CD4-positive, CD25-positive, alpha-beta regulatory T cell (primary cell): ENCODE results near the gene DOK3. TPM values are rescaled to one million over a fixed set of nuclear protein-coding genes. Genes with fewer than 3 reads are reported as not detected.

ENCODE experiments used
- ATAC-seq, 2 donors: fragments of 150-1000 bp; cut with Tn5 transposase; one replicate each; pipeline ENCODE4 v1.10.0; 2021; ENCODE audit warnings: low read depth in 2 of 2, moderate number of reproducible peaks in 2 of 2, moderate library complexity in 1 of 2
- DNase-seq, 3 donors: peaks; one replicate each; pipeline versions ENCODE4 v3.0.0 to v3.0.0-alpha.2; 2012 to 2022; ENCODE audit warnings: mixed read lengths in 1 of 3
- H3K27ac ChIP-seq: one replicate; pipeline ENCODE4 v1.7.0; 2013; ENCODE audit warnings: mild to moderate bottlenecking, low read length; ENCODE audit not compliant: insufficient read depth, poor library complexity, severe bottlenecking
- H3K27me3 ChIP-seq: one replicate; pipeline ENCODE4 v1.7.0; 2013; ENCODE audit warnings: low read length; ENCODE audit not compliant: control insufficient read depth, insufficient read depth
- H3K36me3 ChIP-seq: one replicate; pipeline ENCODE4 v1.7.0; 2013; ENCODE audit warnings: mild to moderate bottlenecking, low read length, moderate library complexity; ENCODE audit not compliant: control insufficient read depth, insufficient read depth
- H3K4me1 ChIP-seq: 2 replicates; pipeline ENCODE4 v1.7.0; 2013; ENCODE audit warnings: mild to moderate bottlenecking, low read length; ENCODE audit not compliant: insufficient read depth, control insufficient read depth, poor library complexity, severe bottlenecking
- H3K4me3 ChIP-seq: one replicate; pipeline ENCODE4 v1.7.0; 2013; ENCODE audit warnings: low read depth, mild to moderate bottlenecking, low read length, moderate library complexity
- H3K9me3 ChIP-seq, 2 experiments: 1 replicate in 1 of 2; 2 replicates in 1 of 2; pipeline ENCODE4 v1.7.0; 2013; ENCODE audit warnings: low read length in 2 of 2, mild to moderate bottlenecking in 1 of 2, moderate library complexity in 1 of 2; ENCODE audit not compliant: control insufficient read depth in 2 of 2
- H3K27ac Mint-ChIP-seq, 3 donors: one replicate each; pipeline ENCODE4 v1.8.0; 2020 to 2022; ENCODE audit warnings: mild to moderate bottlenecking in 3 of 3, mixed read lengths in 3 of 3, moderate library complexity in 2 of 3
- H3K27me3 Mint-ChIP-seq: one replicate; pipeline ENCODE4 v1.8.0; 2022; ENCODE audit warnings: mild to moderate bottlenecking, mixed read lengths
- H3K36me3 Mint-ChIP-seq: one replicate; pipeline ENCODE4 v1.8.0; 2020; ENCODE audit warnings: mixed read lengths
- H3K4me1 Mint-ChIP-seq, 4 donors: one replicate each; pipeline ENCODE4 v1.8.0; 2020 to 2022; ENCODE audit warnings: mixed read lengths in 4 of 4, mild to moderate bottlenecking in 1 of 4
- H3K4me3 Mint-ChIP-seq, 4 donors: one replicate each; pipeline ENCODE4 v1.8.0; 2020 to 2022; ENCODE audit warnings: mild to moderate bottlenecking in 4 of 4, mixed read lengths in 4 of 4, moderate library complexity in 3 of 4
- H3K9me3 Mint-ChIP-seq, 7 donors: one replicate each; pipeline ENCODE4 v1.8.0; 2020 to 2022; ENCODE audit warnings: mixed read lengths in 7 of 7, mild to moderate bottlenecking in 3 of 7, moderate library complexity in 2 of 7
- polyA plus RNA-seq, 4 donors: library from polyadenylated mRNA; unstranded; fragments of 300-500 nt; fragmentation: Illumina TruSeq; gene quantifications; one replicate each; pipeline ENCODE4 v1.2.3, GENCODE V29; 2021
- total RNA-seq: library from RNA; stranded (reverse); gene quantifications from one replicate; pipeline ENCODE4 v1.2.3, GENCODE V29; 2022

DOK3 gene
- total and polyA plus RNA-seq, 5 donors from 2014 or later = 0.13 to 1.5 (median 0.17) TPM; not detected in 2

- Histone ChIP-seq H3K4me3 (no peak overlapping the region), H3K9me3 (no peaks in the 10 kb centered on the region), H3K27ac (no peak overlapping the region), H3K4me1 (peaks cover 10% of the 10 kb centered on the region), H3K36me3 (no peaks in the 10 kb centered on the region), H3K27me3 (peaks cover 6% of the 10 kb centered on the region)
- DNase-seq (no peak), ATAC-seq (no peak)
- Mint-ChIP-seq H3K4me3 (peak overlapping the region; percentile 80 to 89 (median 84)), H3K9me3 (no peaks in the 10 kb centered on the region), H3K4me1 (peaks cover 0 to 42% (median 5%) of the 10 kb centered on the region in 4 donors), H3K27ac (no peak overlapping the region), H3K27me3 (peaks cover 17% of the 10 kb centered on the region), H3K36me3 (no peaks in the 10 kb centered on the region)
Measured at GRCh38 chr5:177474846-177475562, 34.6 kb downstream of the DOK3 start.

DNA sequence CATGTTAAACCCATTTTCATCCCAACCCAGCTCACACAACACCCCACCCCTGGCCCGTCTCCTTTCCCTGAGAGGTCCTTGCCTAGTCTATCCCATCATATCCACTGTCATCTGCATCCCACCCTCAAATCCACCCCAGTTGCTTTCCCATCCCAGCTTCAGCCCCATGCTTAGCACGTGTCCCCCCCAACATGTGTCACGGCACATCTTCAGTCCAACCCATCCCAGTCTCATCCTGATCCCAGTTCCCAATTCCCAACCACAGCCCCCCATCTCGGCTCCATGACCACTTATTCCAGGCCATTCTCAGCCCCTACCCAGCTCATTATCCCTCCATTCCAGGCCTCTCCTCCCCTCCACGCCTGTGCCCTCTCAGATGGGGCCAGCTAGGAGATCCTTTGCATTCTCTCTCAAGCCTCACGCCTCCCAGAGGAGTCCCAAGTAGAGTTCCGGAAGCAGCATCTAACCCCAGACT is 35.6 kb downstream of the DOK3 start:
- peaks cover 0 to 36% (median 5%) of the 10 kb centered on the region in 4 donors for H3K4me1 Mint-ChIP-seq
- H3K27ac Mint-ChIP-seq = peak overlapping the region in 1 of 3 donors; percentile 62
- no peaks in the 10 kb centered on the region for H3K36me3 Mint-ChIP-seq
- ATAC-seq (no peak), DNase-seq (no peak)
- peaks cover 10% of the 10 kb centered on the region for H3K4me1 ChIP-seq
- H3K9me3 ChIP-seq = no peaks in the 10 kb centered on the region
- peak overlapping the region; percentile 80 to 89 (median 84) for H3K4me3 Mint-ChIP-seq
- peaks cover 6% of the 10 kb centered on the region for H3K27me3 ChIP-seq
- H3K36me3 ChIP-seq = no peaks in the 10 kb centered on the region
- peaks cover 22% of the 10 kb centered on the region for H3K27me3 Mint-ChIP-seq
- no peak overlapping the region for H3K27ac ChIP-seq
- no peak overlapping the region for H3K4me3 ChIP-seq
- no peaks in the 10 kb centered on the region for H3K9me3 Mint-ChIP-seq

DNA sequence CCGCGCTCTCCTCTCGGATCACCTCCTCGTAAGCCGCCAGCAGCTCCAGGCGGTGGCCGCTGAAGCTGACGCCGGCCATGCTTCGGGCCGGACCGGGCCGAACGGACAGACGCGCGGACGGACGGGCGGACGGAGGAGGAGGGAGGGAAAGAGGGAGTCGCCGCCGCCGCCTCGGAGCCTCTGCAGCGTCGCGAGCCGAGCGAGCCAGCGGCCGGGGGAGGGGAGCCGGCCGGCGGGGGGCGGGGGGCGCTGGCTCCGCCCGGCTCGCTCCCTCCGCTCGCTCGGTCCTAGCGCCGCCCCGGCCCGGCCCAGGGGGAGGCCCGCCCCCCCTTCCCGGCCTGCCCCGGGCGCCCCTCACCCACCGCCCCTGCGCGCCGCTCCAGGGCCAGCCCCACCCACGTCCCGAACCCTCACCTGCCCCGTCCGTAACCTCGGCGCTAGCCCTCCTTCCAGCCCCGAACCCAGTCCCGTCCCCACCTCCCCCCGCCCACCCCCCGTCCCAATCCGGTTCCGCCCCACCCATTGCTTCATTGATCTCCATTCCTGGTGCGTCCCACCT is 36.1 kb downstream of the DOK3 start, which contains the start of gene DBN1:
DBN1 (minus strand) TSS at position 192 of the 559 bp plus-strand sequence; CDS start at position 79, 113 bp downstream.
- no peak for DNase-seq
- Histone ChIP-seq H3K4me1 (peaks cover 10% of the 10 kb centered on the region), H3K4me3 (no peak within 1 kb of the TSS), H3K27ac (no peak within 1 kb of the TSS), H3K27me3 (peaks cover 6% of the 10 kb centered on the region), H3K9me3 (no peaks in the 10 kb centered on the region), H3K36me3 (no peaks in the 10 kb centered on the region)
- ATAC-seq = peak in 1 of 2 donors; percentile 34
- H3K36me3 Mint-ChIP-seq = no peaks in the 10 kb centered on the region
- H3K27me3 Mint-ChIP-seq = peaks cover 23% of the 10 kb centered on the region
- H3K4me1 Mint-ChIP-seq = peaks cover 0 to 31% (median 5%) of the 10 kb centered on the region in 4 donors
- H3K4me3 Mint-ChIP-seq = peak within 1 kb of the TSS; percentile 80 to 89 (median 84)
- H3K27ac Mint-ChIP-seq = peak within 1 kb of the TSS in 1 of 3 donors; percentile 62
- no peaks in the 10 kb centered on the region for H3K9me3 Mint-ChIP-seq

DNA sequence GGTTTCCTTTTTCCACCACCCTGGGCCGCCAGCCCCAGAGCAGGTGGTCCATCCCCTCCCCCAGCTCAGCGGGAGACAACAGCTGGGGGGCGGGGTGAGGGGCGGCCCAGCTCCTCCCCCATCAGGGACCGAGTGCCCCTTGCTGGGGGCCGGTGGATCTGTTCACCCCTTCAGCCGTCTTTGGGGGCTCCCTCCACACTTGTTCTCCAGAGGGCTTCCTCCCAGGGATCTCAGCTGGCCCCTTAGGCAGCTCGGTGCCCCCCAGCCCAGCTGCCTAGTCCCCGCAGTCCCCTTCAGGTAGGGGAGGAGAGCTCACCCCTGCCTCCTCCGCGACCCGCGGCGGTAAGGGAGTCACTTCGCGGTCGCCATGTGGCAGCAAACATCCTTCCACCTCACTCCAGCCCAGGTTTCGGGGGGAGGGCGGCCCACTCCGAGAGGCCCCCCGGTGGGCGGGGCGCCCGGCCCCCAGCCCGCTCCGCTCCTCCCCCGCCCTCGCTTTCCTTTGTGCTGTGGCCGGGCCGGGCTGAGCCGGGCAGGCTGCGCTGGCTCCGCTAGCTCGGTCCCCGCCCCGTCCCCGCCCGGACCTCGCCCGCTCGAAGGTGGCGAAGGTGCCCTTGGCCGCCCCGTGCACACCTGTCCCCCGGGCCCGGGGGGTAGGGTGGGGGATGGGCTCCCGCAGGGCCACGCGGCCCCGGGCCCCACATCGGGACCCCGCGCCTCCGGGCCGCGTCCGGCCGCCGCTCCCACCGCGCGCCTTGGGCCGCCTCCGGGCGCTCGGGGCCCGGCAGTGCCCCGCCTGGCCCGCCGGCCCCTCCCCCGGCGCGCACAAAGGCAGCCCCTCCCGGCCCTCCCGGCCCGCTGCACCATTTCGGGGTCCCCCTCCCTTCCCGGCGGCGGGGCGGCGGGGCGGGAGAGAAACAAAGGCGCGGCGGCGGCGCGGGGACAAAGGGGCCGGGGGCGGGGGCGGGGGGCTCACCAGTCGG is 36.9 kb downstream of the DOK3 start:
- Histone ChIP-seq H3K27ac (no peak overlapping the region), H3K4me3 (no peak overlapping the region), H3K36me3 (no peaks in the 10 kb centered on the region), H3K9me3 (no peaks in the 10 kb centered on the region), H3K27me3 (peaks cover 6% of the 10 kb centered on the region), H3K4me1 (peaks cover 10% of the 10 kb centered on the region)
- Mint-ChIP-seq H3K36me3 (no peaks in the 10 kb centered on the region), H3K27me3 (peaks cover 26% of the 10 kb centered on the region), H3K4me1 (peaks cover 0 to 30% (median 5%) of the 10 kb centered on the region in 4 donors), H3K9me3 (no peaks in the 10 kb centered on the region), H3K4me3 (peak overlapping the region in 3 of 4 donors; percentile 25 to 76 (median 69)), H3K27ac (no peak overlapping the region)
- DNase-seq = peak; percentile 29 to 39 (median 33)
- ATAC-seq = peak in 1 of 2 donors; percentile 38

- H3K9me3 Mint-ChIP-seq = no peaks in the 10 kb centered on the region
- peak overlapping the region; percentile 47 to 76 (median 60) for H3K4me3 Mint-ChIP-seq
- no peaks in the 10 kb centered on the region for H3K36me3 ChIP-seq
- no peak overlapping the region for H3K27ac ChIP-seq
- peaks cover 26% of the 10 kb centered on the region for H3K27me3 Mint-ChIP-seq
- H3K4me1 ChIP-seq = peaks cover 10% of the 10 kb centered on the region
- no peak overlapping the region for H3K4me3 ChIP-seq
- no peaks in the 10 kb centered on the region for H3K36me3 Mint-ChIP-seq
- H3K4me1 Mint-ChIP-seq = peaks cover 0 to 30% (median 5%) of the 10 kb centered on the region in 4 donors
- H3K27me3 ChIP-seq = peaks cover 6% of the 10 kb centered on the region
- H3K9me3 ChIP-seq = no peaks in the 10 kb centered on the region
- DNase-seq (no peak), ATAC-seq (no peak)
- no peak overlapping the region for H3K27ac Mint-ChIP-seq
Measured at GRCh38 chr5:177471610-177472356, 37.8 kb downstream of the DOK3 start.

GRCh38 chr5:177470759-177471536 is 38.7 kb downstream of the DOK3 start:
- no peak overlapping the region for H3K27ac ChIP-seq
- Mint-ChIP-seq H3K27ac (no peak overlapping the region), H3K4me3 (peak overlapping the region; percentile 21 to 49 (median 40))

More at GRCh38 chr5:177470759-177471536, 38.7 kb downstream of the DOK3 start:
- H3K36me3 ChIP-seq = no peaks in the 10 kb centered on the region
- H3K27me3 Mint-ChIP-seq = peaks cover 26% of the 10 kb centered on the region
- peaks cover 6% of the 10 kb centered on the region for H3K27me3 ChIP-seq
- H3K36me3 Mint-ChIP-seq = no peaks in the 10 kb centered on the region
- ATAC-seq (no peak), DNase-seq (no peak)
- no peaks in the 10 kb centered on the region for H3K9me3 ChIP-seq
- H3K9me3 Mint-ChIP-seq = no peaks in the 10 kb centered on the region
- H3K4me3 ChIP-seq = no peak overlapping the region
- peaks cover 10% of the 10 kb centered on the region for H3K4me1 ChIP-seq
- H3K4me1 Mint-ChIP-seq = peaks cover 0 to 26% (median 4%) of the 10 kb centered on the region in 4 donors
